HFFc6 (cell line): Measurements from ENCODE around the gene JAK2. TPM values are rescaled to one million over a fixed set of nuclear protein-coding genes. Genes with fewer than 3 reads are reported as not detected.

Source experiments
- DNase-seq: peaks from one replicate; pipeline ENCODE4 v3.0.0-alpha.2; 2018
- H3K27ac Mint-ChIP-seq: 2 replicates; pipeline ENCODE4 v1.8.0; 2020; ENCODE audit warnings: mild to moderate bottlenecking, mixed read lengths
- H3K27me3 Mint-ChIP-seq: 2 replicates; pipeline ENCODE4 v1.8.0; 2021; ENCODE audit warnings: mild to moderate bottlenecking, moderate library complexity, mixed read lengths; ENCODE audit not compliant: insufficient read depth
- H3K36me3 Mint-ChIP-seq: 2 replicates; pipeline ENCODE4 v1.8.0; 2021; ENCODE audit warnings: low read depth, mixed read lengths
- H3K4me1 Mint-ChIP-seq: 2 replicates; pipeline ENCODE4 v1.8.0; 2020; ENCODE audit warnings: low read depth, mixed read lengths
- H3K4me3 Mint-ChIP-seq: 2 replicates; pipeline ENCODE4 v1.8.0; 2020; ENCODE audit warnings: mild to moderate bottlenecking, moderate library complexity, mixed read lengths
- H3K9me3 Mint-ChIP-seq: 2 replicates; pipeline ENCODE4 v1.8.0; 2020; ENCODE audit warnings: mild to moderate bottlenecking, mixed read lengths
- CTCF ChIP-seq: fragments of 200-600 bp; sonication (generic); IDR thresholded peaks from 2 replicates; pipeline ENCODE4 v1.5.0; 2021; ENCODE audit warnings: antibody characterized with exemption, mild to moderate bottlenecking
- total RNA-seq, 6 experiments: library from RNA; stranded (reverse); fragmentation: NEBNext Ultra II Directional; extraction: Animal tissue kit (Norgen Biotek cat#: 25700); gene quantifications; 2 replicates in 1 of 6; 3 replicates in 5 of 6; pipeline ENCODE4 v1.2.3, GENCODE V29; 2021

JAK2 gene
- total RNA-seq, 6 experiments from 2014 or later: 5.0 to 6.5 (median 6.0) TPM

- H3K27me3 Mint-ChIP-seq: no peaks in the 10 kb centered on the region; the same call in 1 of the 2 replicates
- peak overlapping the region; percentile 76 for H3K27ac Mint-ChIP-seq
- H3K9me3 Mint-ChIP-seq: no peaks in the 10 kb centered on the region
- H3K4me1 Mint-ChIP-seq: peaks cover 23% of the 10 kb centered on the region
- TF ChIP-seq CTCF: no peak
- no peak for DNase-seq
- peak overlapping the region; percentile 91 for H3K4me3 Mint-ChIP-seq
- H3K36me3 Mint-ChIP-seq: no peaks in the 10 kb centered on the region; the same call in 1 of the 2 replicates
Observed at GRCh38 chr9:4986296-4986695, 1.2 kb downstream of the JAK2 start.

- peaks cover 23% of the 10 kb centered on the region for H3K4me1 Mint-ChIP-seq
- H3K27me3 Mint-ChIP-seq: no peaks in the 10 kb centered on the region; the same call in 1 of the 2 replicates
- no peak overlapping the region for H3K27ac Mint-ChIP-seq
- peaks cover 3% of the 10 kb centered on the region for H3K36me3 Mint-ChIP-seq
- no peaks in the 10 kb centered on the region for H3K9me3 Mint-ChIP-seq
- no peak for DNase-seq
- peak overlapping the region; percentile 91 for H3K4me3 Mint-ChIP-seq
- TF ChIP-seq CTCF: no peak
Observed at GRCh38 chr9:4986783-4987182, 1.7 kb downstream of the JAK2 start.

GRCh38 chr9:4987961-4988421 lies 2.9 kb downstream of the JAK2 start:
- Mint-ChIP-seq H3K4me3 (no peak overlapping the region), H3K36me3 (peaks cover 15% of the 10 kb centered on the region), H3K27ac (no peak overlapping the region), H3K4me1 (peaks cover 23% of the 10 kb centered on the region), H3K27me3 (no peaks in the 10 kb centered on the region; the same call in none of the 2 replicates), H3K9me3 (peaks cover 3% of the 10 kb centered on the region; the same call in 1 of the 2 replicates)
- TF ChIP-seq CTCF: peak; percentile 93
- DNase-seq: peak; percentile 26

GRCh38 chr9:4992872-4993271 lies 7.8 kb downstream of the JAK2 start:
- DNase-seq: no peak
- Mint-ChIP-seq H3K4me3 (no peak overlapping the region), H3K27ac (no peak overlapping the region), H3K36me3 (peaks cover 23% of the 10 kb centered on the region), H3K27me3 (no peaks in the 10 kb centered on the region; the same call in 1 of the 2 replicates), H3K9me3 (peaks cover 5% of the 10 kb centered on the region; the same call in 1 of the 2 replicates), H3K4me1 (peaks cover 9% of the 10 kb centered on the region)
- no peak for TF ChIP-seq CTCF

- Mint-ChIP-seq H3K27me3 (no peaks in the 10 kb centered on the region; the same call in 1 of the 2 replicates), H3K27ac (no peak overlapping the region), H3K36me3 (peaks cover 23% of the 10 kb centered on the region), H3K4me3 (no peak overlapping the region), H3K9me3 (peaks cover 5% of the 10 kb centered on the region; the same call in 1 of the 2 replicates), H3K4me1 (peaks cover 11% of the 10 kb centered on the region)
- TF ChIP-seq CTCF: no peak
- no peak for DNase-seq
Observed at GRCh38 chr9:4994166-4994890, 9.3 kb downstream of the JAK2 start.
